Fibroblast of peridontal ligament (primary cell): ENCODE measurements around the gene PLEKHA7.
A peak's percentile ranks its signal among the peaks of the same experiment; 100 is the strongest.
"Not testable (repeated sequence)": the region's sequence is repeated elsewhere in the genome, so short reads cannot be mapped to it uniquely, and the experiment has no call there.

Experiments used
- DNase-seq: peaks from one replicate; pipeline ENCODE4 v3.0.0-alpha.2; 2010; ENCODE audit errors: extremely low read depth

The PLEKHA7 gene

GRCh38 chr11:16942342-16942741 lies 71.9 kb downstream of the PLEKHA7 start:
- DNase-seq = no peak

DNA sequence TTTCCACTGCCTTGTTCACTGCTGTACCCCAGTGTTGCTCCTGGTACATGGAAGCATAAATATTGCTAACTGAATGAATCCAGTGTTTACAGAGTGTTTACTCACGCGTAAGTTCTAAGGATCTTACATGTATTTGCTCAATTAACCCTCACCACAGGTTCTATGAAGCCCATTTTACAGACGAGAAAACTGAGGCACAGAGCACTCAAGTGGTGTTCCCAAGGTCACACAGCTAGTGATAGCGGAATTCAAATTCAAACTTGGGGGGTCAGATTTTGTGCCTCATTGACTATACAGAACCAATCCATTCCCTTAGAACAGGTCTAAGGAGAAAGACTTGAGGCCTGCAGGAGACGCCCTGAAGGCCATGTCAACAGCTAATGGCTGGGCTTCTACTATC lies 72.3 kb downstream of the PLEKHA7 start:
- DNase-seq = no peak

DNA sequence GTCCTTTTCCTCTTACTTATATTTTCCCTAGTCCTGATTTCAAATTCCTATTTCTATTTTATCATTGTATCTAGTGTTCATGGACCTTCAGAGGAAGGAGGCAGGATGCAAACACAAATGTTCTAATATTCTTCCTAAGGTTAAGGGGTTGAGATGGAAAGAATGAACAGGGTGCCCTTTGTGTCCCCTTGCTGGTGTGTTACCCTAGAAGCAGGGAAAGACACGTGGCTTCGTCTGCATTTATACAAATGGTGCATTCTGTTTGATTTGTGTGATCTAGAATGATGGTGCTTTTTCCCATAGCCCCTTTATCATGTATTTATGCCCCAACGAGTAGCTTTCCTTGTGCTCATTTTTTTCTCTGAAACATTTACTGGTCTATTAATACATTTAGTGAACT lies 76.2 kb downstream of the PLEKHA7 start:
- DNase-seq = no peak

DNA sequence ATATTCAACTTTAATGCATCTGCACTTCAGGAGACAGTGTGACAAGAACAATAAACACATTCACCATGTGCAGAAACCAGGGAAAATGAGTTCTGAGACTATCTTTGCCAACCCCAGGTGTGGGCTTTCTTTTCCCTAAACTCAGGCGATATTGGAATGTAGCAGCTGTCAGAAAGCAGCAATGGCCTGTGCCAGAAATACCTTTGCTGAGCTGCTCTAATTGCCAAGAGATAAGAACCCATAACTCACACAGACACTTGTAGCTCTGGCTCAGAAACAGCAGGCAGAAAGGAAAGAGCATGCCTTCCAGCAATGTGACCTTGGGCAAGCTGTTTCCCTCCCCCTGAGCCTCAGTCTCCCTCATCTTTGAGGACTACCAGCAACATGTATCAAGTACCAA lies 77.6 kb downstream of the PLEKHA7 start:
- no peak for DNase-seq

- peak; percentile 58 for DNase-seq
Measured at GRCh38 chr11:16935518-16936302, 78.5 kb downstream of the PLEKHA7 start.

DNA sequence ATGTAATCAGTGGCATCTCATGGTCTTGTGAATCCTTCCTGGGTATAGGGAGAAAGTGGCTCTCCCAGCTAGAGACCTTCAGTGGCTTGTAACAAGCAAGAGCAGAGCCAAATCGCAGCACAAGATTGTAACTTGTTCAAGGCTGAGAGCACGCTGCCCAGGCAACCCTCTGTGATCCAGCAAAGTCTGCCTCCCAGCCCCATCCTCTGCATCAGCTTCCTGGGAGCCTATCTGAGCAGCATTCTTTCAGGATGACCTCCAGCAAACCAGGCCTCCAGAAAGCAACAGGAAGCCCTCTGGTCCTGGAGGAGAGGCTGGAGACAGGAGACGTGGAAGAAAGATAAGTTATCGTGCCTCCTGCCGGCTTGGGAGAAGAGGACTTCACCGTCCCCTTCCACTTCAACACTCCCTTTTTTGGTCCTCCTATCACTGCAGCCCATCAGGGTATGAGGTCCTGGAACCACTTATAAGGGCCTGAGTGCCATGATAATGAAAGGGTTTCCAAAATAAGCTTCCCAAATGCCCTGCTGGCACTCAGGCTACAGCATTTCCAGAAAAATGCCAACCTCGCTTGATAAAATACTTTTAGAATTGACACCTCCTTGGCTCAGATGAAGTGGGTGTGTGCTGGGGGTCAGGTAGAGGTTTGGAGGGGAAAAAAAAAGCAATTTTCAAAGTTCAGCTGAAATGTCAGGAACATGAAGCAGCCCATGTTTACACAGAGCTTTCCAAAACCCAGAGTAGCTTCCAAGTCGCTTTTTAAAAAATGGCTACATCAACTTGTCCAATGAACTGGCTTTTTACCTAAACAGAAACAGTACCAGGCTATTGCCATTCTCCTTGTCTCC lies 80.2 kb downstream of the PLEKHA7 start:
- no peak for DNase-seq

GRCh38 chr11:16933291-16933690 lies 80.9 kb downstream of the PLEKHA7 start:
- DNase-seq = no peak

GRCh38 chr11:16928044-16928443 lies 86.2 kb downstream of the PLEKHA7 start:
- DNase-seq = no peak

- DNase-seq = no peak
Measured at GRCh38 chr11:16926883-16927626, 87.2 kb downstream of the PLEKHA7 start.

DNA sequence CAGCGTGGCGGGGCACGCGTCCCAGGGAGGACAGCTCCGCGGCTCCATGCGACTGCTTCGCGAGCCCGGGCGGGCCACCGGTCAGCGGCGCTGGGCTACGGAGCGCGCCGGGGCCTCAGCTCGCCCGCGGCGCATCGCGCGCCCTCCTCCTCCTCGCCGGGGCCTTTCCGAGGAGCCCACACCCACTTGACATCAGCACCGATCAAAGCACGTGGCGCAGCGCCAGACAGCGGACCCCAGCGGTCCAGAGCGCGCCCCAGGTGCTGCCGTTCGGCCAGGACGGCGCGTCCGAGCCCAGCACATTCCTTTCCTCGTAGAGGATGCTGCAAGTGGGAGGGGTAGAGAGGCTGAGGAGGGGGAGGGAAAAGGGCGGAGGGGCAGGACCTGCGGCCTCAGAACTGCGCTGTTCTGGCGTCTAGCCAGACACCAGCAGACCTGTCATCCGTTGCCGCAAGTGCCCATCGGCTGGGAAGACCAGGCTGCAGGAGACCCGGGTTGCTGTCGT lies 88.6 kb downstream of the PLEKHA7 start:
- DNase-seq = no peak

DNA sequence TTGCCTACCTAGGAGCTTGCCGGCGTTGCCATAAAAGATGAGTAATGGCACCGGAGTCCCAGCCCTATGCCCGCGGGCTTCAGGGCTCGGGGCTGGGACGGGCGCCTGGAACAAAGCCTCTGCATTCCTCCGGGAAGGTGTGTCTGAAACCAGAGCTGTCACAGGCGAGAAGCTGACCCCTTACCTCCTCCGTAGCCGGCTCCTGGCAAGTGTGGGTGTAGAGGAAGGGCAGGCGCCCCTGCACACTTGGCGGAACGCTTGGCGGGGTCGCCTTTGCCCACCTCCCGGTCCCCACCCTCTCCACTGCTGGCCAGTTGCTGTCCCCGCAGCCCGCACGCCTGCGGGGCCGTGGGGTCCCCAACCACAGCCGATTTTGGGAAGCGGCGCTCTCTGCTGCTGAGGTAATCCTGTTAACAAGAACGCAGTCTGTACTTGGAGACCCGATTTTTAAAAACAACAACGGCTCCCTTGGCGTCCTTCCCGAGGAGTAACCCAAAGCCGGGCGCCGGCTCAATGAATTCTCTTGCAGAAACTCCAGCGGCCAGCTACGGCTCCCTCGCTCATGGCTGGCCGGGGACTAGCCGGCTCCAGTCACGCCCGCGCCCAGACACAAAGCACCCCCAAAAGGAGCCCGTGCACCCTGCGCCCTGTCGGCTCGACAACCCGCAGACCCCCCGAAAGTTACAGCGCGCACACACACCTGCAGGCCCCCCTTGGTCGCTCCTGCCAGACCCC lies 89.2 kb downstream of the PLEKHA7 start:
- peak; percentile 36 for DNase-seq

DNA sequence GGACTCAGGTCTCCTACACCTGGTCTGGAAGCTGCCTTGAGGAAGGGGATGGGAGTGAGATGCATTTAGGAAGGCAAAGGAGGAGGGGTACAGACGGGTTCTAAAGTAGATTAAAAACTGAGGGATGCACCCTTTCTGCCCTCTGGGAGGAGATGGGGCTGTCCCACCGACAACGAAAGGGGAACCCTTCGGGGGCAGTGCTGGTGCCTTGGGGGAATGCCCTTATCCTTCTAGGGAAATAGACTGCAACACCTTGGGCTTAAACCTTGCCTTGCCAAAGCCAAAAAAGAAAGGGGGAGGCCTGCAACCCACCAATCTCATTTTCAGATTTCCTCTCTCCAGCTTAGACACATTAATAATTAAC lies 89.8 kb downstream of the PLEKHA7 start:
- no peak for DNase-seq

GRCh38 chr11:16923987-16924386 lies 90.2 kb downstream of the PLEKHA7 start:
- no peak for DNase-seq

GRCh38 chr11:16921668-16922067 lies 92.5 kb downstream of the PLEKHA7 start:
- no peak for DNase-seq

DNA sequence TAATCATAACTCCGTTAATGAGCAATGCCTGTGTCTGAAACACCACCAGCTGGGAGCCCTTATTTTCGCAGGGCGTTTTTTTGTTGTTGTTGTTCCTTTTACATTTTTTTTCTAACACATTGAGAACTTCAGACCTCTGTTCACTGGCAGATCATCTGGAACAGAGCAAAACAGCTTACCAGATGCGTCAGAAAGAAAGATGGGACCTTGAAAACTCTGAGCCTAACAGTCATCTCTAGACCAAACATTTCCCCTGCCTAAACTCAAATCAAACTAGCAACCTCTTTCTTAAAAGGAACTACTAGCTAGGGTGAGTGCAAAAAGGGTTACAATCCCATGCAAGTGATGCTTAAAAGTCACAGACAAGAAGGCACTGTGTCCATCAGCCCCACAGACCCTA lies 93.2 kb downstream of the PLEKHA7 start:
- DNase-seq = no peak

DNA sequence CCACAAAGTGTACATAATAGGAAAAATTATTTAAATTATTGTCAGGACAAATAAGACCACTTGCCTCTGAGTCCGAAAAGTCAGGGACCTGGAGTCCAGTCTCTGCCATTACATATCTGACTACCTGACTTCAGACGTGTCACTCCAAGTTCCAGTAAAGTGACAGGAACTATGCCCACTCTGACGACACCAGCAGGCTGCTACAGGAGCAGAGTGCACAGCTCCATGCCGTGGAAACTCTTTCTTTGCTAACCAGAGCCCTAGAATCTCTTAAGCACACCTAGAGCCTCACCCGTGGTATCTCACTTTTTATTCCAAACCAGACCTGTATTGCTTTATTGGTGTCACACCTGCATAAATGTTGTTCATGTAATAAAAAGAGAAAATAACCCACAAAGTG lies 93.7 kb downstream of the PLEKHA7 start:
- DNase-seq = no peak

DNA sequence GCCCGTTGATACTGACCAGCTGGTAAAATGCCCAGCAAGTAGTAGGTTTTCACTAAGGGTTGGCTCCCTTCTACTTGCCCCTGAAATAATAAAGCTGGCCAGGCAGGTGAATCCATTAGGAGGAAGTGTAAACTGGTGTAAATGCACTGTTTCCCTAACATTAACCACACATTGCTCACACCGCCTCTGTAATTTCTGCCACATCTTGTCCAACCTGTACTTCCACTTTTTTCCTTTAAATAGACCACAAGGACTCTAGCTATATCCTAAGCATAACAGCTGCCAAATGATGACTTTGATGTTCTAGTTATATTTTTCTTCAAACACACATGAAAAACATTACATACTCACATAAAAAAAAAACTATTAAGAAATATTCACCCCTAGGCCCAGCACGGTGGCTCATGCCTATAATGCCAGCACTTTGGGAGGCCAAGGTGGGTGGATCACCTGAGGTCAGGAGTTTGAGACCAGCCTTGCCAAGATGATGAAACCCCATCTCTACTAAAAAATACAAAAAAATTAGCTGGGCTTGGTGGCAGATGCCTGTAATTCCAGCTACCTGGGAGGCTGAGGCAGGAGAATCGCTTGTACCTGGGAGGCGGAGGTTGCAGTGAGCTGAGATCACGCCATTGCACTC lies 95.6 kb downstream of the PLEKHA7 start:
- DNase-seq = not testable (repeated sequence)

GRCh38 chr11:16917941-16918340 lies 96.3 kb downstream of the PLEKHA7 start:
- DNase-seq = no peak

- DNase-seq = no peak
Measured at GRCh38 chr11:16912692-16913111, 101.5 kb downstream of the PLEKHA7 start.

DNA sequence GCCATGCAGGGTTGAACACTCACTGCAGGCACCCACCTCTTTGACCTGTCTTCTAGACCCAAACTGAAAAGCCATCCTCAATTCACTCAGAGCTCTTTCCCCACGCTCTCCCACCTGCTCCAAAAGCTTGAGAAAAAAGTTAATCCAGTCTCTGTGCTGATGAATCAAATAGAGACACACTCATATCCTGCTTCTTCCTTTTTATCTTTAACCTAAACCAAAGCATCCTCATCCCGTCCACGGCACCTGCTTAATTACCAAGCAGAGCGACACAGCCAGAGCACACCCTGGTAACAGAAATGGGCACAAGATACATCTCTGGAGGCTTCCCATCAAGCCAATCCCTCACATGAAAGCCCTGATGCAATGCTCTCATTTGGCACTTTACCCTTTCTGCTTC lies 102.6 kb downstream of the PLEKHA7 start:
- DNase-seq = no peak

DNA sequence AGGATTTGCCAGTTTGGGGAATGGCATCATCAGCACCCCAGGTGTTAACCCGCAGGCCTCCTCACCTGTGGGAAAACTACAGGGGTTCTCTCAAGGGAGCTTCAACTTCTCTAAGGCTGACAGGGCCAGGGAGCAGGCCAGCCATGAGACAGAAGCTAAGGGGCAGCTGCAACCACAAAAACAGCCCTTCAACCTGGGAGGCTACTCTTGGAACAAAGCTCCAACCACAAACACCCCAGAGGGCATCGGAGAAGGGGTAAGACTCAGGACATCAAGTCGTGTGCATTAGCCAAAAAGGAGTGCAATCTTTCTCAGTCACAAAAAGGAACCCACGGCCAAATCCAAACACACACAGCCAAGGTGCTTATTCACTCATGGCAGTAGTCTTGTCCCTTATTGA lies 103.0 kb downstream of the PLEKHA7 start:
- DNase-seq = no peak
